ENCODE results near the gene SMPD3.

DNA sequence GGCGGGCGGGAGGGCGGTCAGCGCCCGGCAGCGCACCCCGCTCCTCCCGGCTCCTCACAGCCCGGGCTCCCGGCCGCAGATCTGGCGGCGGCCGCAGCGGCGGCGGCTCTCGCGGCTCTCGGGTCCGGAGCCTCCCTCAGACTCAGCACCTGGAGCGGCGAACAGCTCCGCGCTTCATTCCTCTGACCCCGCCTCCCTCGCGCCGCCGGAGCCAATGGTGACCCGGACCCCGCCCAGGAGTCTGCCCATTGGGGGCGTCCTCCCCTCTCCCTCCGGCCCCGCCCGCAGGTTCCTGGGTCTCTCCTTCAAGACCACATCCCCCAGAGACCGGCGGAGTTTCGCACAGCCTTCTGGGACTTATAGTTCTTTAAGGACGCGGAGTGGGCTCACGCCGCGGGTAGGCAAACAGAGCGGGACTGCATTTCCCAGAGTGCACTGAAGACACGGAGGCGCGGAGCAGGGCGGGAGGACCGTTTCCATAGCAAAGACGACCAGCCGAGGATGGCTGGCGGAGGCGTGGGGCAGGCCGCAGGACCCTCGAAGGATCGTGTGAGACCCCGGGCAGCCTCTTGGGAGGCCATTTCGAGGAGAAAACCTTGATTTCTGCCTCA lies at the start of gene SMPD3:
- TF ChIP-seq EP300 (IDR thresholded peaks at IDR 0.05), result peak; percentile 26 to 46
- TF ChIP-seq, protein P1, sequence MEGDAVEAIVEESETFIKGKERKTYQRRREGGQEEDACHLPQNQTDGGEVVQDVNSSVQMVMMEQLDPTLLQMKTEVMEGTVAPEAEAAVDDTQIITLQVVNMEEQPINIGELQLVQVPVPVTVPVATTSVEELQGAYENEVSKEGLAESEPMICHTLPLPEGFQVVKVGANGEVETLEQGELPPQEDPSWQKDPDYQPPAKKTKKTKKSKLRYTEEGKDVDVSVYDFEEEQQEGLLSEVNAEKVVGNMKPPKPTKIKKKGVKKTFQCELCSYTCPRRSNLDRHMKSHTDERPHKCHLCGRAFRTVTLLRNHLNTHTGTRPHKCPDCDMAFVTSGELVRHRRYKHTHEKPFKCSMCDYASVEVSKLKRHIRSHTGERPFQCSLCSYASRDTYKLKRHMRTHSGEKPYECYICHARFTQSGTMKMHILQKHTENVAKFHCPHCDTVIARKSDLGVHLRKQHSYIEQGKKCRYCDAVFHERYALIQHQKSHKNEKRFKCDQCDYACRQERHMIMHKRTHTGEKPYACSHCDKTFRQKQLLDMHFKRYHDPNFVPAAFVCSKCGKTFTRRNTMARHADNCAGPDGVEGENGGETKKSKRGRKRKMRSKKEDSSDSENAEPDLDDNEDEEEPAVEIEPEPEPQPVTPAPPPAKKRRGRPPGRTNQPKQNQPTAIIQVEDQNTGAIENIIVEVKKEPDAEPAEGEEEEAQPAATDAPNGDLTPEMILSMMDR (IDR thresholded peaks at IDR 0.05), result peak in 1 of 5 experiments; percentile 26
